ENCODE measurements around the gene C1QTNF6. TPM values are rescaled to one million over a fixed set of nuclear protein-coding genes. Genes with fewer than 3 reads are reported as not detected.

C1QTNF6 gene
- total and polyA plus RNA-seq, 10 of the 15 experiments (the other 5 are each of a cell fraction or from before 2014, with no cell fraction given), result 0.16 to 4.1 (median 1.3) TPM

GRCh38 chr22:37219533-37219932, 31.5 kb upstream of the C1QTNF6 start (continued):
- TF ChIP-seq RBBP5 (conservative IDR thresholded peaks at IDR 0.05) (no peak), SRF (IDR thresholded peaks at IDR 0.05; ENCODE audit: low read depth in 2 of 2, low read length in 2 of 2) (no peak), RFX5 (IDR thresholded peaks at IDR 0.05; ENCODE audit: low read depth, low read length) (no peak), STAT1 (conservative IDR thresholded peaks at IDR 0.05) (no peak), IKZF2 (IDR thresholded peaks at IDR 0.05) (no peak), RUNX3 (IDR thresholded peaks at IDR 0.05; ENCODE audit: low read length) (no peak), NR2C2 (IDR thresholded peaks at IDR 0.05; ENCODE audit: borderline replicate concordance, control insufficient read depth, insufficient read length, low read depth) (no peak), EGR1 (IDR thresholded peaks at IDR 0.05; ENCODE audit: borderline replicate concordance in 1 of 2, low read depth in 2 of 2, low read length in 2 of 2) (no peak), JUNB (IDR thresholded peaks at IDR 0.05) (no peak), ZBED1 (IDR thresholded peaks at IDR 0.05; ENCODE audit: borderline replicate concordance) (no peak), POU2F2 (IDR thresholded peaks at IDR 0.05; ENCODE audit: borderline replicate concordance, low read depth, low read length) (peak; percentile 59; the same call in 1 of the 3 replicates), STAT3 (IDR thresholded peaks at IDR 0.05; ENCODE audit: low read depth, low read length) (no peak), BCLAF1 (IDR thresholded peaks at IDR 0.05) (no peak), SP1 (IDR thresholded peaks at IDR 0.05; ENCODE audit: low read depth, low read length) (no peak), SIN3A (IDR thresholded peaks at IDR 0.05; ENCODE audit: low read depth, low read length) (no peak), USF1 (IDR thresholded peaks at IDR 0.05; ENCODE audit: borderline replicate concordance, extremely low read length, insufficient read depth, low read depth, low read length) (no peak), ZNF24 (IDR thresholded peaks at IDR 0.05) (no peak)
- TF ChIP-seq, protein P1, sequence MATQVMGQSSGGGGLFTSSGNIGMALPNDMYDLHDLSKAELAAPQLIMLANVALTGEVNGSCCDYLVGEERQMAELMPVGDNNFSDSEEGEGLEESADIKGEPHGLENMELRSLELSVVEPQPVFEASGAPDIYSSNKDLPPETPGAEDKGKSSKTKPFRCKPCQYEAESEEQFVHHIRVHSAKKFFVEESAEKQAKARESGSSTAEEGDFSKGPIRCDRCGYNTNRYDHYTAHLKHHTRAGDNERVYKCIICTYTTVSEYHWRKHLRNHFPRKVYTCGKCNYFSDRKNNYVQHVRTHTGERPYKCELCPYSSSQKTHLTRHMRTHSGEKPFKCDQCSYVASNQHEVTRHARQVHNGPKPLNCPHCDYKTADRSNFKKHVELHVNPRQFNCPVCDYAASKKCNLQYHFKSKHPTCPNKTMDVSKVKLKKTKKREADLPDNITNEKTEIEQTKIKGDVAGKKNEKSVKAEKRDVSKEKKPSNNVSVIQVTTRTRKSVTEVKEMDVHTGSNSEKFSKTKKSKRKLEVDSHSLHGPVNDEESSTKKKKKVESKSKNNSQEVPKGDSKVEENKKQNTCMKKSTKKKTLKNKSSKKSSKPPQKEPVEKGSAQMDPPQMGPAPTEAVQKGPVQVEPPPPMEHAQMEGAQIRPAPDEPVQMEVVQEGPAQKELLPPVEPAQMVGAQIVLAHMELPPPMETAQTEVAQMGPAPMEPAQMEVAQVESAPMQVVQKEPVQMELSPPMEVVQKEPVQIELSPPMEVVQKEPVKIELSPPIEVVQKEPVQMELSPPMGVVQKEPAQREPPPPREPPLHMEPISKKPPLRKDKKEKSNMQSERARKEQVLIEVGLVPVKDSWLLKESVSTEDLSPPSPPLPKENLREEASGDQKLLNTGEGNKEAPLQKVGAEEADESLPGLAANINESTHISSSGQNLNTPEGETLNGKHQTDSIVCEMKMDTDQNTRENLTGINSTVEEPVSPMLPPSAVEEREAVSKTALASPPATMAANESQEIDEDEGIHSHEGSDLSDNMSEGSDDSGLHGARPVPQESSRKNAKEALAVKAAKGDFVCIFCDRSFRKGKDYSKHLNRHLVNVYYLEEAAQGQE (IDR thresholded peaks at IDR 0.05; ENCODE audit: low read depth, low read length), result no peak
- TF ChIP-seq, protein P2, sequence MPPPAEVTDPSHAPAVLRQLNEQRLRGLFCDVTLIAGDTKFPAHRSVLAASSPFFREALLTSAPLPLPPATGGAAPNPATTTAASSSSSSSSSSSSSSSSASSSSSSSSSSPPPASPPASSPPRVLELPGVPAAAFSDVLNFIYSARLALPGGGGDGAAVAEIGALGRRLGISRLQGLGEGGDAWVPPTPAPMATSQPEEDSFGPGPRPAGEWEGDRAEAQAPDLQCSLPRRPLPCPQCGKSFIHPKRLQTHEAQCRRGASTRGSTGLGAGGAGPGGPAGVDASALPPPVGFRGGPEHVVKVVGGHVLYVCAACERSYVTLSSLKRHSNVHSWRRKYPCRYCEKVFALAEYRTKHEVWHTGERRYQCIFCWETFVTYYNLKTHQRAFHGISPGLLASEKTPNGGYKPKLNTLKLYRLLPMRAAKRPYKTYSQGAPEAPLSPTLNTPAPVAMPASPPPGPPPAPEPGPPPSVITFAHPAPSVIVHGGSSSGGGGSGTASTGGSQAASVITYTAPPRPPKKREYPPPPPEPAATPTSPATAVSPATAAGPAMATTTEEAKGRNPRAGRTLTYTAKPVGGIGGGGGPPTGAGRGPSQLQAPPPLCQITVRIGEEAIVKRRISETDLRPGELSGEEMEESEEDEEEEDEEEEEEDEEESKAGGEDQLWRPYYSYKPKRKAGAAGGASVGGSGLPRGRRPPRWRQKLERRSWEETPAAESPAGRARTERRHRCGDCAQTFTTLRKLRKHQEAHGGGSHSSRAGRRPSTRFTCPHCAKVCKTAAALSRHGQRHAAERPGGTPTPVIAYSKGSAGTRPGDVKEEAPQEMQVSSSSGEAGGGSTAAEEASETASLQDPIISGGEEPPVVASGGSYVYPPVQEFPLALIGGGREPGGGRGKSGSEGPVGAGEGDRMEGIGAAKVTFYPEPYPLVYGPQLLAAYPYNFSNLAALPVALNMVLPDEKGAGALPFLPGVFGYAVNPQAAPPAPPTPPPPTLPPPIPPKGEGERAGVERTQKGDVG (CRISPR knock-in tag; IDR thresholded peaks at IDR 0.05), result no peak

Data from GM12878 (cell line).